ENCODE measurements around the gene IL17RE. TPM values are rescaled to one million over a fixed set of nuclear protein-coding genes. Genes with fewer than 3 reads are reported as not detected.
A peak's percentile ranks its signal among the peaks of the same experiment; 100 is the strongest.
"Not testable (repeated sequence)": the region's sequence is repeated elsewhere in the genome, so short reads cannot be mapped to it uniquely, and the experiment has no call there.

Gene IL17RE
- total and polyA plus RNA-seq, 7 donors: 0.07 to 1.1 (median 0.75) TPM

- 67 to 75% (median 68%) methylated on average over 4 of the region's 4 CpGs for WGBS, 3 donors
- intact Hi-C loops (cut with DNase I): loop anchor here in 1 of 2 donors (10.0 kb wide), 1 partner anchor 290 kb away; no protein-coding TSS in a partner anchor
- H3K27ac ChIP-seq: peak overlapping the region; percentile 94
- no peak for ATAC-seq
- no peak for DNase-seq
- peaks cover 0 to 42% of the 10 kb centered on the region in 2 donors for H3K36me3 ChIP-seq (ENCODE audit: insufficient read depth in 1 of 2, low read depth in 1 of 2)
- H3K9me3 ChIP-seq: no peaks in the 10 kb centered on the region
- peaks cover 26% of the 10 kb centered on the region for H3K4me1 ChIP-seq
- H3K27me3 ChIP-seq (ENCODE audit: insufficient read depth in 3 of 3, low read length in 2 of 3): no peaks in the 10 kb centered on the region
- H3K4me3 ChIP-seq: peak overlapping the region; percentile 79
- TF ChIP-seq CTCF (IDR thresholded peaks at IDR 0.05): no peak
Measured at GRCh38 chr3:9934993-9935392, 32.3 kb downstream of the IL17RE start.

GRCh38 chr3:9935966-9936510 is 33.4 kb downstream of the IL17RE start:
- intact Hi-C loops (cut with DNase I): loop anchor here in 1 of 2 donors (10.0 kb wide), 1 partner anchor 289 kb away; no protein-coding TSS in a partner anchor
- H3K36me3 ChIP-seq (ENCODE audit: insufficient read depth in 1 of 2, low read depth in 1 of 2): peaks cover 0 to 42% of the 10 kb centered on the region in 2 donors
- no peaks in the 10 kb centered on the region for H3K9me3 ChIP-seq
- 89 to 97% (median 90%) methylated on average over 5 of the region's 5 CpGs for WGBS, 3 donors
- no peaks in the 10 kb centered on the region for H3K27me3 ChIP-seq (ENCODE audit: insufficient read depth in 3 of 3, low read length in 2 of 3)
- H3K4me3 ChIP-seq: no peak overlapping the region
- ATAC-seq (no peak), DNase-seq (no peak)
- no peak overlapping the region for H3K27ac ChIP-seq
- no peak for TF ChIP-seq CTCF (IDR thresholded peaks at IDR 0.05)
- H3K4me1 ChIP-seq: peaks cover 26% of the 10 kb centered on the region

- H3K9me3 ChIP-seq: no peaks in the 10 kb centered on the region
- H3K4me3 ChIP-seq: no peak overlapping the region
- H3K36me3 ChIP-seq (ENCODE audit: insufficient read depth in 1 of 2, low read depth in 1 of 2): peaks cover 0 to 53% of the 10 kb centered on the region in 2 donors
- no peak for TF ChIP-seq CTCF (IDR thresholded peaks at IDR 0.05)
- ATAC-seq (no peak), DNase-seq (no peak)
- no peaks in the 10 kb centered on the region for H3K27me3 ChIP-seq (ENCODE audit: insufficient read depth in 3 of 3, low read length in 2 of 3)
- intact Hi-C loops (cut with DNase I): loop anchor here in 1 of 2 donors (10.0 kb wide), 1 partner anchor 287 kb away; no protein-coding TSS in a partner anchor
- peaks cover 26% of the 10 kb centered on the region for H3K4me1 ChIP-seq
- no peak overlapping the region for H3K27ac ChIP-seq
- 93 to 95% (median 94%) methylated on average over 13 of the region's 13 CpGs for WGBS, 3 donors
Measured at GRCh38 chr3:9937486-9938238, 35.0 kb downstream of the IL17RE start.

GRCh38 chr3:9938966-9939365 is 36.3 kb downstream of the IL17RE start:
- H3K4me3 ChIP-seq: no peak overlapping the region
- DNase-seq (no peak), ATAC-seq (no peak)
- 96 to 98% (median 98%) methylated on average over 2 of the region's 2 CpGs for WGBS, 3 donors
- H3K36me3 ChIP-seq (ENCODE audit: insufficient read depth in 1 of 2, low read depth in 1 of 2): peaks cover 0 to 66% of the 10 kb centered on the region in 2 donors
- no peaks in the 10 kb centered on the region for H3K9me3 ChIP-seq
- peaks cover 26% of the 10 kb centered on the region for H3K4me1 ChIP-seq
- no peak for TF ChIP-seq CTCF (IDR thresholded peaks at IDR 0.05)
- intact Hi-C loops (cut with DNase I): loop anchor here in 1 of 2 donors (10.0 kb wide), 1 partner anchor 286 kb away; no protein-coding TSS in a partner anchor
- no peak overlapping the region for H3K27ac ChIP-seq
- no peaks in the 10 kb centered on the region for H3K27me3 ChIP-seq (ENCODE audit: insufficient read depth in 3 of 3, low read length in 2 of 3)

GRCh38 chr3:9939906-9940305 is 37.3 kb downstream of the IL17RE start:
- not testable (repeated sequence) for H3K4me3 ChIP-seq; H3K9me3 ChIP-seq; H3K27ac ChIP-seq; H3K27me3 ChIP-seq (ENCODE audit: insufficient read depth in 3 of 3, low read length in 2 of 3); DNase-seq; ATAC-seq
- peaks cover 0 to 72% of the 10 kb centered on the region in 2 donors for H3K36me3 ChIP-seq (ENCODE audit: insufficient read depth in 1 of 2, low read depth in 1 of 2)
- intact Hi-C loops (cut with DNase I): loop anchor here in 1 of 2 donors (10.0 kb wide), 2 partner anchors 195 to 285 kb away; no protein-coding TSS in a partner anchor
- WGBS, 3 donors: 83 to 99% (median 96%) methylated on average over 7 to 32 of the region's 32 CpGs
- H3K4me1 ChIP-seq: peaks cover 22% of the 10 kb centered on the region

All from psoas muscle (tissue), 8 donors.